OCI-LY7 (cell line): Measurements from ENCODE around the gene ALK.

ENCODE experiments used
- CTCF ChIP-seq: fragments of 200-600 bp; sonication (generic); conservative IDR thresholded peaks from 2 replicates; pipeline ENCODE4 v1.5.1; 2014; ENCODE audit warnings: mild to moderate bottlenecking, antibody characterized with exemption, low read length, moderate library complexity, mixed read lengths
- EZH2phosphoT487 ChIP-seq: fragments of 200-600 bp; sonication (generic); IDR thresholded peaks from 2 replicates; pipeline ENCODE4 v1.6.1; 2018; ENCODE audit warnings: low read depth, borderline replicate concordance, mild to moderate bottlenecking, mixed run types, antibody characterized with exemption, low read length, moderate library complexity, mixed read lengths

- TF ChIP-seq CTCF (no peak), EZH2phosphoT487 (no peak)
Measured at GRCh38 chr2:29272311-29272710, 649.1 kb downstream of the ALK start.
